ENCODE measurements around the gene CD82. TPM values are rescaled to one million over a fixed set of nuclear protein-coding genes. Genes with fewer than 3 reads are reported as not detected.

The CD82 gene
- total and polyA plus RNA-seq, 11 donors = 20.1 to 76.2 (median 37.3) TPM

DNA sequence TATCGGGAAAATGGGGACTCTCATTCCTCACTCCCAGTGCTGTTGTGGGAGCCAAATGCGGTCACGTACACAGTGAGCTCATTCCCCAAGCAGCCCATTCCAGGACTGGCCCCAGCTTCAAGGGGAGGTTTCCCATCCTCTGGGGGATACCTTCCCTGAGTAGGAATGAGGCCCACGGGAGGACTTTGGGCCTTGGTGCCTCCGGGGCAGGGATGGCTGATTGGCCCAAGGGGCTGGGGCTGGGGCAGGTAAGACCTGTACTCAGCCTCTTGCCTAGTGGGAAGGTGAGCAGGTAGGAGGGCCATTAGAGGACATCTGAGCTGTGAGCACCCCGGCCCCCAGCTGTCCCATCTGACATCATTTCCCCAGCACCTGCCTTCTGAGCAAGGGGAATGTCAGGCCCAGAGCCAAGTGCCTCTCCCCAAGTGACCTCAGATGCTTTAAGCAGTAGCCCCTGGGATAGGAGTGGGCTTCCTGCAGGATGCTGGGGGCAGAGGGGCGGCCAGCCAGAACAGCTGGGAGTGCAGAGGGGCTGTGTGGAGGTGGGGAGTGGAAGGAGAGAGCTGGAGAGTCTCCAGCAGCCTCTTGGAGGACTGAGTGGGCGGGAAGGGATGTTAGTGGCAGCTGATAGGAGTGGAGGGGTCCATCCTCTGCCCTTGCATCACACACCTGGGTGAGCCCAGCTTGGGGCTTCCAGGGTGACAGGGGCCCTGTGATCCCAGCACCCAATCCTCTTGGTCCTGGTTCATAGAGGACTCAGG is 58.4 kb downstream of the CD82 start:
- 39 to 50% (median 44%) methylated on average over 6 to 8 of the region's 8 CpGs for WGBS, 4 donors
- Histone ChIP-seq H3K27me3 (no peaks in the 10 kb centered on the region), H3K4me3 (no peak overlapping the region), H3K9me3 (no peaks in the 10 kb centered on the region), H3K36me3 (peaks cover 0 to 3% (median 0%) of the 10 kb centered on the region in 9 donors), H3K27ac (peak overlapping the region in 8 of 12 donors; percentile 6 to 60 (median 32)), H3K4me1 (peaks cover 7 to 59% (median 42%) of the 10 kb centered on the region in 12 donors)
- ATAC-seq (peak in 3 of 4 donors; percentile 4 to 49 (median 17)), DNase-seq (peak in 1 of 5 donors; percentile 40)
- intact Hi-C loops (cut with DNase I) = loop anchor here (2.0 to 10.0 kb wide), 11 partner anchors 103 to 483 kb away; partner anchors contain the start of gene TSPAN18 (in 2 of the 10)
- TF ChIP-seq POLR2A (IDR thresholded peaks at IDR 0.05) = no peak
- TF ChIP-seq, protein P1, sequence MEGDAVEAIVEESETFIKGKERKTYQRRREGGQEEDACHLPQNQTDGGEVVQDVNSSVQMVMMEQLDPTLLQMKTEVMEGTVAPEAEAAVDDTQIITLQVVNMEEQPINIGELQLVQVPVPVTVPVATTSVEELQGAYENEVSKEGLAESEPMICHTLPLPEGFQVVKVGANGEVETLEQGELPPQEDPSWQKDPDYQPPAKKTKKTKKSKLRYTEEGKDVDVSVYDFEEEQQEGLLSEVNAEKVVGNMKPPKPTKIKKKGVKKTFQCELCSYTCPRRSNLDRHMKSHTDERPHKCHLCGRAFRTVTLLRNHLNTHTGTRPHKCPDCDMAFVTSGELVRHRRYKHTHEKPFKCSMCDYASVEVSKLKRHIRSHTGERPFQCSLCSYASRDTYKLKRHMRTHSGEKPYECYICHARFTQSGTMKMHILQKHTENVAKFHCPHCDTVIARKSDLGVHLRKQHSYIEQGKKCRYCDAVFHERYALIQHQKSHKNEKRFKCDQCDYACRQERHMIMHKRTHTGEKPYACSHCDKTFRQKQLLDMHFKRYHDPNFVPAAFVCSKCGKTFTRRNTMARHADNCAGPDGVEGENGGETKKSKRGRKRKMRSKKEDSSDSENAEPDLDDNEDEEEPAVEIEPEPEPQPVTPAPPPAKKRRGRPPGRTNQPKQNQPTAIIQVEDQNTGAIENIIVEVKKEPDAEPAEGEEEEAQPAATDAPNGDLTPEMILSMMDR (IDR thresholded peaks at IDR 0.05) = no peak

DNA sequence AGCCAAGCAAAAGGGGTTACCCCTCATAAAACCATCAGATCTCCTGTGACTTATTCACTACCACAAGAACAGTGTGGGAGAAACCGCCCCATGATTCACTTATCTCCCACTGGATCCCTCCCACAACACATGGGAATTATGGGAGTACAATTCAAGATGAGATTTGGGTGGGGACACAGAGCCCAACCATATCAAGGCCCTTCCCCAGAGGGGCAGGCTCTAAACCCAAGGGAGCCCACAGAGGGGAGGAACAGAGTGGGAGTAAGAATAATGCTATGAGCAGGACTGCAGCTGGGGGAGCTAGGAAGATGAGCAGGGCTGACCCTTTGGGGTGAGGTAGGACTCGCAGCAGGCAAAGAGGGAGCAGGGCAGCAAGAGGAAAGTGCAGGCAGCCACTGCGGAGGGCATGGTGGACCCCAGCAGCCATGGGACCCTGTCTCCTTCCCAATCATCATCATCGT is 59.3 kb downstream of the CD82 start:
- H3K4me3 ChIP-seq = no peak overlapping the region
- H3K4me1 ChIP-seq = peaks cover 7 to 67% (median 42%) of the 10 kb centered on the region in 12 donors
- H3K36me3 ChIP-seq = no peaks in the 10 kb centered on the region
- H3K27ac ChIP-seq = peak overlapping the region in 1 of 12 donors; percentile 6
- intact Hi-C loops (cut with DNase I) = loop anchor here (2.0 to 10.0 kb wide), 12 partner anchors 103 to 483 kb away; partner anchors contain the start of gene TSPAN18 (in 4 of the 10)
- no peaks in the 10 kb centered on the region for H3K27me3 ChIP-seq
- ATAC-seq (no peak), DNase-seq (peak in 1 of 5 donors; percentile 9)
- TF ChIP-seq, protein P1 (IDR thresholded peaks at IDR 0.05) = no peak
- no peak for TF ChIP-seq POLR2A (IDR thresholded peaks at IDR 0.05)
- H3K9me3 ChIP-seq = no peaks in the 10 kb centered on the region
- WGBS, 4 donors = 95 to 97% (median 96%) methylated on average over 4 of the region's 4 CpGs

DNA sequence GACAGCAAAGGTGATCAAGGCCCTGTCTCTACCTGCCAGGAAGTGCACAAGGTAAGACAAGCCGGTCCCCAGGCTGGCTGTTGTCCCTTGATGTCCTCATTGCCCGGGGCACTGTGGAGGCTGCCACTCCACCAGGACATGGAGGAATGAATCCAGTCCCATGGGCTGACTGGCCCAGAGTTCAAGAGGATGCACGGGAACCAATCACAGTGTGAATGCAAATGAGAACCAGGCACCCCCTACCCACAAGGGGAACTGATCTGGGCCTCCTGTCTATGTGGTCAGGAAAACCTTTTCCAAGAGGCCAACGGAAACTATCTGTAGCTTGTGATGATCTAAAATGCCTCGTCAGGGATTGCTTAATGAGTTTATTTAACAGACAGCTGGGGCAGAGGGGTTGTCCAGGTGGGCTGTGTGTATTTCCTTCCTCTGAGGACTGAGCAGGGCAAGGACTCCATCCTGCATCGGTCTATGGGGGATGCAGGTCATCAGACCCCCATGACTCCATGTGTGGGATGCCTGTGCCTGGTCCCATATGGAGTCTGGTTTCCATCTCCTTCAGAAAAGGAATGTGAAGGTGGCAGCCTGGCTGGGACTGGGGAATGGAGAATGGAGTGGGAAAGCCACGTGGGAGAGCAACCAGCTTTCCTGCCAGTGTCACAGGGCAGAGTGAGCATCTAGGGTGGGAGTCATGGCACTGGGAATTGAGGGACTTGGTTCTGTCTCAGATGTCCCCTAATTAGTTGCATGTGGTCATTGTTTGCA is 60.5 kb downstream of the CD82 start:
- no peaks in the 10 kb centered on the region for H3K9me3 ChIP-seq
- intact Hi-C loops (cut with DNase I) = loop anchor here in 9 of 10 donors (2.0 to 10.0 kb wide), 9 partner anchors 101 to 479 kb away; partner anchors contain the start of gene TSPAN18 (in 2 of the 9)
- TF ChIP-seq, protein P1 (IDR thresholded peaks at IDR 0.05) = no peak
- no peak for TF ChIP-seq POLR2A (IDR thresholded peaks at IDR 0.05)
- no peak overlapping the region for H3K27ac ChIP-seq
- H3K36me3 ChIP-seq = no peaks in the 10 kb centered on the region
- H3K4me3 ChIP-seq = no peak overlapping the region
- 73 to 83% (median 74%) methylated on average over 7 of the region's 7 CpGs for WGBS, 4 donors
- peaks cover 7 to 66% (median 41%) of the 10 kb centered on the region in 12 donors for H3K4me1 ChIP-seq
- H3K27me3 ChIP-seq = no peaks in the 10 kb centered on the region
- ATAC-seq (no peak), DNase-seq (peak in 1 of 5 donors; percentile 13)
